HCT116 (cell line): ENCODE data around the gene USP7. TPM values are rescaled to one million over a fixed set of nuclear protein-coding genes. Genes with fewer than 3 reads are reported as not detected.
"Not testable (repeated sequence)": the region's sequence is repeated elsewhere in the genome, so short reads cannot be mapped to it uniquely, and the experiment has no call there.

Source experiments
- ATAC-seq: fragments of 200-7000 bp; cut with Tn5 transposase; 2 replicates; pipeline ENCODE4 v1.9.1; 2020; ENCODE audit warnings: mild to moderate bottlenecking, moderate library complexity
- BruUV-seq: library from RNA; stranded (reverse); fragments of 400-500 nt; replicated peaks from 2 replicates; lab custom pipeline; 2021; lab: Mats Ljungman, UMichigan
- CTCF ChIA-PET: fragments of 300-600 bp; sonication (Branson Sonifier 250); formaldehyde crosslinking; loops from one replicate; lab custom pipeline; 2021; ENCODE audit warnings: antibody characterized with exemption; lab: Charles Lee
- POLR2A ChIA-PET: fragments of 300-600, 350-600 bp; sonication (Branson Sonifier 250); formaldehyde crosslinking; loops from one replicate; lab custom pipeline; 2021; ENCODE audit warnings: antibody characterized with exemption; lab: Charles Lee
- RAD21 ChIA-PET, 2 experiments: fragments of 300-600 bp; sonication (Branson Sonifier 250); formaldehyde crosslinking; loops; one replicate each; lab custom pipeline; 2023; ENCODE audit warnings: low total read pairs in 2 of 2; ENCODE audit not compliant: uncharacterized antibody in 2 of 2, unreplicated experiment in 2 of 2, low non-redundant PET in 1 of 2; lab: Charles Lee
- DNase-seq: peaks from one replicate; pipeline ENCODE4 v3.0.0-alpha.2; 2010; ENCODE audit warnings: low read depth, low spot score
- H2AFZ ChIP-seq: fragments of 200-600 bp; shearing (Covaris generic), sonication (generic); 2 replicates; pipeline ENCODE4 v1.6.1; 2017; ENCODE audit warnings: low read depth, mixed run types, mixed read lengths, antibody characterized with exemption, low read length; ENCODE audit not compliant: poor library complexity, severe bottlenecking
- H3K27ac ChIP-seq: 2 replicates; pipeline ENCODE4 v1.5.1; 2012; ENCODE audit warnings: low read depth, low read length
- H3K27me3 ChIP-seq: fragments of 200-600 bp; sonication (generic); 2 replicates; pipeline ENCODE4 v1.6.1; 2016; ENCODE audit warnings: mixed run types, low read length, mixed read lengths; ENCODE audit not compliant: insufficient read depth
- H3K36me3 ChIP-seq, 2 experiments: fragments of 200-500 bp in 1 of 2; fragments of 200-600 bp in 1 of 2; sonication (Bioruptor generic) in 1 of 2; sonication (generic) in 1 of 2; 2 replicates each; pipeline versions ENCODE4 v1.5.1 to v1.6.1; 2014 to 2016; ENCODE audit warnings: low read length in 2 of 2, inconsistent platforms in 1 of 2, mixed read lengths in 1 of 2, mixed run types in 1 of 2; ENCODE audit not compliant: insufficient read depth in 2 of 2, control insufficient read depth in 1 of 2
- H3K4me1 ChIP-seq, 2 experiments: fragments of 200-600 bp in 1 of 2; sonication (generic) in 1 of 2; 2 replicates each; pipeline versions ENCODE4 v1.5.1 to v1.6.1; 2012 to 2017; ENCODE audit warnings: low read length in 2 of 2, inconsistent platforms in 1 of 2, mild to moderate bottlenecking in 1 of 2, mixed read lengths in 1 of 2, mixed run types in 1 of 2, moderate library complexity in 1 of 2; ENCODE audit not compliant: insufficient read depth in 2 of 2, control insufficient read depth in 1 of 2
- H3K4me2 ChIP-seq: fragments of 200-600 bp; sonication (generic); 2 replicates; pipeline ENCODE4 v1.6.1; 2017; ENCODE audit warnings: mixed run types, low read length, mixed read lengths
- H3K4me3 ChIP-seq, 2 experiments: fragments of 200-600 bp in 1 of 2; sonication (generic) in 1 of 2; replicated peaks in 1 of 2; 2 replicates each; pipeline ENCODE4 v1.5.1; 2011 to 2016; ENCODE audit warnings: low read length in 2 of 2, control low read depth in 1 of 2, low read depth in 1 of 2, mild to moderate bottlenecking in 1 of 2, mixed read lengths in 1 of 2, mixed run types in 1 of 2
- H3K79me2 ChIP-seq: fragments of 200-600 bp; sonication (generic); 2 replicates; pipeline ENCODE4 v1.6.1; 2017; ENCODE audit warnings: mild to moderate bottlenecking, mixed run types, low read length, moderate library complexity, mixed read lengths; ENCODE audit not compliant: insufficient read depth
- H3K9ac ChIP-seq: fragments of 200-600 bp; sonication (generic); 2 replicates; pipeline ENCODE4 v1.6.1; 2016; ENCODE audit warnings: low read length, mixed read lengths
- H3K9me2 ChIP-seq: fragments of 200-600 bp; sonication (generic), shearing (Covaris generic); 2 replicates; pipeline ENCODE4 v1.6.1; 2017; ENCODE audit warnings: mixed run types, mild to moderate bottlenecking, moderate library complexity; ENCODE audit not compliant: insufficient read depth
- H3K9me3 ChIP-seq, 2 experiments: fragments of 200-500 bp in 1 of 2; fragments of 200-600 bp in 1 of 2; sonication (Bioruptor generic) in 1 of 2; sonication (generic) in 1 of 2; 2 replicates each; pipeline ENCODE4 v1.6.1; 2014 to 2017; ENCODE audit warnings: low read length in 2 of 2, mixed read lengths in 2 of 2, inconsistent platforms in 1 of 2, low read depth in 1 of 2, mild to moderate bottlenecking in 1 of 2, mixed run types in 1 of 2, moderate library complexity in 1 of 2; ENCODE audit not compliant: control insufficient read depth in 1 of 2, insufficient read depth in 1 of 2
- H4K20me1 ChIP-seq: fragments of 200-600 bp; sonication (generic), shearing (Covaris generic); 2 replicates; pipeline ENCODE4 v1.6.1; 2017; ENCODE audit warnings: mixed run types, mild to moderate bottlenecking, moderate library complexity; ENCODE audit not compliant: insufficient read depth
- EGR1 ChIP-seq: IDR thresholded peaks from 2 replicates; pipeline ENCODE4 v1.6.1; 2012; ENCODE audit warnings: low read depth
- ELF1 ChIP-seq: IDR thresholded peaks from 2 replicates; pipeline ENCODE4 v1.6.1; 2012; ENCODE audit warnings: low read depth, borderline replicate concordance
- EZH2 ChIP-seq: fragments of 200-600 bp; sonication (generic); IDR thresholded peaks from 2 replicates; pipeline ENCODE4 v1.6.1; 2017; ENCODE audit warnings: antibody characterized with exemption, mixed run types
- EZH2phosphoT487 ChIP-seq: fragments of 200-600 bp; IDR thresholded peaks from 2 replicates; pipeline ENCODE4 v1.6.1; 2018; ENCODE audit warnings: antibody characterized with exemption, borderline replicate concordance
- POLR2A ChIP-seq: IDR thresholded peaks from 2 replicates; pipeline ENCODE4 v1.7.0; 2011; ENCODE audit warnings: borderline replicate concordance; ENCODE audit not compliant: insufficient read depth, insufficient read length; ENCODE audit errors: extremely low read depth
- RAD21 ChIP-seq: IDR thresholded peaks from 2 replicates; pipeline ENCODE4 v1.6.1; 2012; ENCODE audit warnings: low read depth, mild to moderate bottlenecking
- SIN3A ChIP-seq: IDR thresholded peaks from 2 replicates; pipeline ENCODE4 v1.6.1; 2012; ENCODE audit warnings: low read depth
- SP1 ChIP-seq: IDR thresholded peaks from 2 replicates; pipeline ENCODE4 v1.6.1; 2012; ENCODE audit warnings: low read depth
- ZNF274 ChIP-seq: fragments of 200-500 bp; sonication (Bioruptor generic); IDR thresholded peaks from 2 replicates; pipeline ENCODE4 v1.6.1; 2014; ENCODE audit warnings: mild to moderate bottlenecking, low read depth, low read length, inconsistent platforms
- intact Hi-C: fragments of 100-400 bp; cut with micrococcal nuclease; formaldehyde crosslinking; loops from 2 replicates; pipeline ENCODE4 v1.10.0; 2022
- total RNA-seq: library from RNA; stranded (reverse); gene quantifications from one replicate; pipeline ENCODE4 v1.2.1, GENCODE V29; 2021; ENCODE audit not compliant: unreplicated experiment
- TF ChIP-seq, protein P1 (sequence below): IDR thresholded peaks from 2 replicates; pipeline ENCODE4 v1.6.1; 2012
- TF ChIP-seq, protein P2 (sequence below): IDR thresholded peaks from 2 replicates; pipeline ENCODE4 v1.6.1; 2011; ENCODE audit warnings: mild to moderate bottlenecking, low read length, moderate library complexity; ENCODE audit not compliant: insufficient replicate concordance; ENCODE audit errors: extremely low read depth

Gene USP7
- total RNA-seq, 1 experiment from 2014 or later: 154 TPM

DNA sequence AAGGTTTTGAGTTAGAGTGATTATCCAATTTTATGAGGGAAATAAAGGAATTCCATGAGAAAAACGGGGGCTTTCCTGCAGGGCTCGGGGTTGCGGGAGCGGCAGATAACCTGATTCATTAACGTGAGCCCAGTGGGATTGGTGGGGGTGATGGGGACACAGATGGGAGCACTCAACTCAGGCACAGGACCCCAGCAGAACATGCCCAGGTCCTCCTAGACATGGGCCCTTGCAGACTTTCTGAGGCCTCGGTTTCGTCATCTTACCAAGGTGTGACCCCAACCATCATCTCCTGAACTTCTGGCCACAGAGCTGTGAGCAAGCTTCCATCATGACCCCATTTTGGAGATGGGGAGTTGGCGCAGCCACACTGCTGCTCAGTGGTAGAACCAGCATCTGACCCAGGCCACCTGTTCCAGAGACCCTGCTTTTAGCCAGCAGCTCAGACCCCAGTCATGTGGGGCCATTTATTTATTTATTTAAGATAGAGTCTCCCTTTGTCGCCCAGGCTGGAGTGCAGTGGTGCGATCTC lies 117.2 kb downstream of the USP7 start:
- Histone ChIP-seq H3K9me2 (no peaks in the 10 kb centered on the region), H3K9ac (no peak overlapping the region), H3K4me2 (no peak overlapping the region), H3K27me3 (no peaks in the 10 kb centered on the region), H3K4me1 (no peaks in the 10 kb centered on the region; a peak in 1 of 4 replicates), H3K79me2 (peaks cover 30% of the 10 kb centered on the region), H3K27ac (no peak overlapping the region), H3K9me3 (no peaks in the 10 kb centered on the region), H4K20me1 (no peaks in the 10 kb centered on the region), H3K36me3 (peaks cover 9 to 25% of the 10 kb centered on the region in 2 experiments; a peak in 3 of 4 replicates), H3K4me3 (no peak overlapping the region), H2AFZ (no peak overlapping the region)
- ChIA-PET POLR2A (no interaction called here), CTCF (no interaction called here), RAD21 (no interaction called here)
- ATAC-seq (no peak), DNase-seq (no peak)
- intact Hi-C loops: no loop called here
- no TSS peak for BruUV-seq
- no peak for TF ChIP-seq SIN3A
- no peak for TF ChIP-seq RAD21
- no peak for TF ChIP-seq SP1
- TF ChIP-seq EGR1: no peak
- TF ChIP-seq EZH2phosphoT487: no peak

DNA sequence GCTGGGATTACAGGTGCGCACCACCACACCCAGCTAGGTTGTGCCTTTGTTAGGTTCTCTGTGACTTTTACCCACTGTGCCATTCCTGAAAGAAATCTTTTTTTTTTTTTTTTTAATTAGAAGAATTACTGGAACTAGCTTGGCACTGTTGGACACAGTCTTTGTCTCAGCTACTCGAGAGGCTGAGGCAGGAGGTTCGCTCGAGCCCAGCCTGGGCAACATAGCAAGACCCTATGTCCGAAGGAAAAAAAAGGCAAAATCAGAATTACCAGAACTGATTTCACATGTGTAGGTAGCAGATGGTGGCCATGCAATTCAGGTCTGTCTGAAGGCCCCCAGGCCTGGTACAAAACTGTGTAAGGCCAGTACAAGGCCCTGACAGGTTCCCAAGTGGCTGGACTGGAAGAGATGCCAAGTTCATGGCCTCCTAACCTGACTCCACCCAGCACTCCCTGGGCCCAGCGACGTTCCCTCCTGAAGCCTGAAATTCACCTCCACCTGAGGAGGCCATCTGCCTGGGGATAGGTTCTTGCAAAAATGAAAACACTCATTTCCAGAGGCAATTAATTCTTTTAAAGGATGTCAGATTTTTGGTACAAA lies 117.9 kb downstream of the USP7 start:
- intact Hi-C loops: no loop called here
- no TSS peak for BruUV-seq
- Histone ChIP-seq H3K79me2 (peaks cover 30% of the 10 kb centered on the region), H3K9ac (no peak overlapping the region), H3K4me3 (no peak overlapping the region), H3K27ac (no peak overlapping the region), H3K4me1 (no peaks in the 10 kb centered on the region; a peak in 1 of 4 replicates), H3K9me2 (no peaks in the 10 kb centered on the region), H3K4me2 (no peak overlapping the region), H4K20me1 (no peaks in the 10 kb centered on the region), H3K27me3 (no peaks in the 10 kb centered on the region), H3K9me3 (no peaks in the 10 kb centered on the region), H3K36me3 (peaks cover 8 to 25% of the 10 kb centered on the region in 2 experiments; a peak in 3 of 4 replicates), H2AFZ (no peak overlapping the region)
- ATAC-seq (no peak), DNase-seq (no peak)
- RAD21 ChIA-PET: no interaction called here
- POLR2A ChIA-PET: no interaction called here
- TF ChIP-seq ZNF274: no peak
- TF ChIP-seq, protein P1, sequence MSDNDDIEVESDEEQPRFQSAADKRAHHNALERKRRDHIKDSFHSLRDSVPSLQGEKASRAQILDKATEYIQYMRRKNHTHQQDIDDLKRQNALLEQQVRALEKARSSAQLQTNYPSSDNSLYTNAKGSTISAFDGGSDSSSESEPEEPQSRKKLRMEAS: no peak
- TF ChIP-seq, protein P2, sequence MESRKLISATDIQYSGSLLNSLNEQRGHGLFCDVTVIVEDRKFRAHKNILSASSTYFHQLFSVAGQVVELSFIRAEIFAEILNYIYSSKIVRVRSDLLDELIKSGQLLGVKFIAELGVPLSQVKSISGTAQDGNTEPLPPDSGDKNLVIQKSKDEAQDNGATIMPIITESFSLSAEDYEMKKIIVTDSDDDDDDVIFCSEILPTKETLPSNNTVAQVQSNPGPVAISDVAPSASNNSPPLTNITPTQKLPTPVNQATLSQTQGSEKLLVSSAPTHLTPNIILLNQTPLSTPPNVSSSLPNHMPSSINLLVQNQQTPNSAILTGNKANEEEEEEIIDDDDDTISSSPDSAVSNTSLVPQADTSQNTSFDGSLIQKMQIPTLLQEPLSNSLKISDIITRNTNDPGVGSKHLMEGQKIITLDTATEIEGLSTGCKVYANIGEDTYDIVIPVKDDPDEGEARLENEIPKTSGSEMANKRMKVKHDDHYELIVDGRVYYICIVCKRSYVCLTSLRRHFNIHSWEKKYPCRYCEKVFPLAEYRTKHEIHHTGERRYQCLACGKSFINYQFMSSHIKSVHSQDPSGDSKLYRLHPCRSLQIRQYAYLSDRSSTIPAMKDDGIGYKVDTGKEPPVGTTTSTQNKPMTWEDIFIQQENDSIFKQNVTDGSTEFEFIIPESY: no peak
- TF ChIP-seq EZH2phosphoT487: no peak
- no peak for TF ChIP-seq ELF1
- no peak for TF ChIP-seq EZH2
- no peak for TF ChIP-seq POLR2A
- CTCF ChIA-PET: no interaction called here

DNA sequence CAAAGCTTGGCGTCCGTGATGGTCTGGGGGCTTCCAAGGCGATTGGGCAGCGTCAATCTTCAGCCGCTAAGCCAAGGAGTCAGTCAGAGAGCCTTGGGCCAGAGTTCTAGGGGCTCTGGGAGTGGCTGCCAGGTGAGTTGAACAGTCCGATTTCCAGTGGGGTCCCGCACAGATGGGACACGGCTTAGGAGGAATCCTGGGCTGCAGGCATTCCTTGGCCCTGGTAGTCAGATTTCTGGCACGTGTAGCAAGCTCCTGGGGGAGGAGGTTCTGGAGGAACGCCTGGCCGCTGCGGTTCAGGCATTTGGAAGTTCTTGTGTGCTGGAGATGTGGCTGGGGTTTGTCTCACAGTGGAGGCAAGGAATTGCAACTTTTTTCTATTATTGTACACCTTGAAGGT lies 120.4 kb downstream of the USP7 start:
- DNase-seq, H3K9ac ChIP-seq, H3K36me3 ChIP-seq, RAD21 ChIA-PET, ATAC-seq, H3K4me2 ChIP-seq, H4K20me1 ChIP-seq, H3K4me1 ChIP-seq, CTCF ChIA-PET, H3K4me3 ChIP-seq, POLR2A ChIA-PET, intact Hi-C loops, H3K9me3 ChIP-seq, H3K9me2 ChIP-seq, H3K27me3 ChIP-seq, BruUV-seq, H3K27ac ChIP-seq, H2AFZ ChIP-seq: not testable (repeated sequence)
- peaks cover 30% of the 10 kb centered on the region for H3K79me2 ChIP-seq
